Measurements from ENCODE around the gene RAB3GAP1. TPM values are rescaled to one million over a fixed set of nuclear protein-coding genes. Genes with fewer than 3 reads are reported as not detected.
"Not testable (repeated sequence)": the region's sequence is repeated elsewhere in the genome, so short reads cannot be mapped to it uniquely, and the experiment has no call there.

RAB3GAP1 gene
- total RNA-seq, 4 donors from 2014 or later: 40.8 to 56.2 (median 47.3) TPM

DNA sequence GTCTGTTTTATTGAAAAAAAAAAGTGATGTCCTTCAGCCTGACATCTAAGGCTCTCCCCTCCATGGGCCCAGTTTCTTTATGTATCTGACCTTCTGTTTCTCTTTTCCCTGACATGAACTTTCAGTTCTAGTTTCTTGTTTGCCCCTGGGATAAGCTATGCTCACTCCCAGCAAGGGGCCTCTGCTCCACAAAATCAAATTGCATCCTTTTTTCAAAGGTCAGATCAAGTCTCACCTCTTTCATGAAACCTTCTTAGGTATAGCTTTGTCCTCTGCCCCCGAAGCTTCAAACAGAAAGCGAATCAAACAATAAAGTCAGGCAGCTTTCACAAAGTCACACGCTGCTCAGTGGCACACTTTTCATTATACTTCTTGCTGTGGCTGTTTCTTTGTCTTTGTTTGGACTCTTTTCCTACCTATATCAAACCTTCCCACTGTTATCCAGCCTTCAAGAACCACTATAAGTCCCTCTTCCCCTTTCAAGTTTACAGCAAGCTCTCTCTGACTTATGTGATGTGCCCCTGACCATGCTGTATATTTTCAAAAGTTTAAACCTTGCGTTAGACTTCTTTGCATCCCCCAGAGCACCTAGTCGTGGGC, 28.1 kb upstream of the RAB3GAP1 start:
- TF ChIP-seq EP300 (IDR thresholded peaks at IDR 0.05) (no peak), POLR2A (IDR thresholded peaks at IDR 0.05) (no peak)
- TF ChIP-seq, protein P1, sequence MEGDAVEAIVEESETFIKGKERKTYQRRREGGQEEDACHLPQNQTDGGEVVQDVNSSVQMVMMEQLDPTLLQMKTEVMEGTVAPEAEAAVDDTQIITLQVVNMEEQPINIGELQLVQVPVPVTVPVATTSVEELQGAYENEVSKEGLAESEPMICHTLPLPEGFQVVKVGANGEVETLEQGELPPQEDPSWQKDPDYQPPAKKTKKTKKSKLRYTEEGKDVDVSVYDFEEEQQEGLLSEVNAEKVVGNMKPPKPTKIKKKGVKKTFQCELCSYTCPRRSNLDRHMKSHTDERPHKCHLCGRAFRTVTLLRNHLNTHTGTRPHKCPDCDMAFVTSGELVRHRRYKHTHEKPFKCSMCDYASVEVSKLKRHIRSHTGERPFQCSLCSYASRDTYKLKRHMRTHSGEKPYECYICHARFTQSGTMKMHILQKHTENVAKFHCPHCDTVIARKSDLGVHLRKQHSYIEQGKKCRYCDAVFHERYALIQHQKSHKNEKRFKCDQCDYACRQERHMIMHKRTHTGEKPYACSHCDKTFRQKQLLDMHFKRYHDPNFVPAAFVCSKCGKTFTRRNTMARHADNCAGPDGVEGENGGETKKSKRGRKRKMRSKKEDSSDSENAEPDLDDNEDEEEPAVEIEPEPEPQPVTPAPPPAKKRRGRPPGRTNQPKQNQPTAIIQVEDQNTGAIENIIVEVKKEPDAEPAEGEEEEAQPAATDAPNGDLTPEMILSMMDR (IDR thresholded peaks at IDR 0.05): no peak
- H3K4me1 ChIP-seq: no peaks in the 10 kb centered on the region
- no peak overlapping the region for H3K4me3 ChIP-seq
- DNase-seq (ENCODE audit: low spot score in 2 of 2): no peak
- no peaks in the 10 kb centered on the region for H3K27me3 ChIP-seq
- no peaks in the 10 kb centered on the region for H3K9me3 ChIP-seq
- H3K27ac ChIP-seq: no peak overlapping the region
- WGBS, 2 donors: 78 to 90% methylated on average over 5 of the region's 5 CpGs
- no peaks in the 10 kb centered on the region for H3K36me3 ChIP-seq

DNA sequence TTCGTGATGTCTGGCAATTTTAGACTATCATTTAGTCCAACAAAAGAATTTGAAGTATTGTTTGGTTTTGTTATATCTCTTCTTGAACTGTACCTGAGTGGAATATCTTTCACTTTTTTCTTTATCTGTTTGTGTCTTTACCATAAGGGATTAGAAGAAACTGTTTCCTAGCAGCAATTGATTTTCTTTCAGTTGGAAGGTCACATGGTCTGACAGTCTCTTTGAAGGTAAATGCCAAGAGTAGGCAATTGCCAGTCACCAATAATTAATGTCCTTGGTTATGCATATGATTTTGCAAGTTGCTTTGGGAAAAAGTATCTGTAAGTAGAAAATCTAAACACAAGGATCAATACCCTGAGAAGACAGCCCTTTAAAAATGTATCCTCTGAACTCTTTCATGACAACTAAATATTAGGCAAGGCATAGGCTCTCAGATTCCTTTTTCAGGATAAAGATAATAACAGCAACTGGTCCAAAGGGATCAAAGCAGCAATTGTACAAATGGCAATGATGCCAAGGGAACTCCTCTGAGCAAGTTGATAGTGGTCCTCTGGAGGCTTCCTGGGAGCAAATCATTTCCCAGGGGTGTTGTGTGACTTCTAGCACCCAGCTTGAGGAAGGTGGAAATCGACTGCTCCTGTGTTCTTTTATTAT, 22.5 kb upstream of the RAB3GAP1 start:
- Histone ChIP-seq H3K4me1 (no peaks in the 10 kb centered on the region), H3K4me3 (no peak overlapping the region), H3K9me3 (no peaks in the 10 kb centered on the region), H3K27me3 (no peaks in the 10 kb centered on the region), H3K36me3 (no peaks in the 10 kb centered on the region), H3K27ac (no peak overlapping the region)
- DNase-seq (ENCODE audit: low spot score in 2 of 2): no peak
- WGBS, 2 donors: 70 to 71% methylated on average over 2 of the region's 2 CpGs
- TF ChIP-seq EP300 (IDR thresholded peaks at IDR 0.05): no peak
- TF ChIP-seq, protein P1 (IDR thresholded peaks at IDR 0.05): no peak
- no peak for TF ChIP-seq POLR2A (IDR thresholded peaks at IDR 0.05)

DNA sequence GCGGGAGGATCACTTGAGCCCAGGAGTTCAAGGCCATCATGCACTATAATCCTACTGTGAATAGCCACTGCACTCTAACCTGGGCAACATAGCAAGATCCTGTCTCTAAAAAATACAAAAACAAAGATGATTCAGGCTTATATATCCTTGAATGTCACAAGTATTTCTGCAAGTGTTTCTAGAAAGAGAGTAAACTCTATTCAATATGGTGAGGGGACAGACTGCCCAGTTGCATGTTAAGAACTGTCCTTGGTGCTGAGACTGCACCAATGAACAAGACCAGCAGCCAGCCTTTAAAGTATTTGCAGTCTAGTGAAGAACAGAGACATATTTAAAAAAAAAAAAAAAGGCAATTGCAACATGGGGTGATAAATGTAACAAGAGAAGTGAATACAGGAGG, 21.3 kb upstream of the RAB3GAP1 start:
- H3K4me3 ChIP-seq: no peak overlapping the region
- no peaks in the 10 kb centered on the region for H3K4me1 ChIP-seq
- no peaks in the 10 kb centered on the region for H3K36me3 ChIP-seq
- H3K9me3 ChIP-seq: no peaks in the 10 kb centered on the region
- TF ChIP-seq EP300 (IDR thresholded peaks at IDR 0.05): no peak
- no peak for TF ChIP-seq POLR2A (IDR thresholded peaks at IDR 0.05)
- TF ChIP-seq, protein P1 (IDR thresholded peaks at IDR 0.05): no peak
- WGBS, 2 donors: 96% methylated on average over 1 of the region's 1 CpG
- no peak overlapping the region for H3K27ac ChIP-seq
- H3K27me3 ChIP-seq: no peaks in the 10 kb centered on the region
- DNase-seq (ENCODE audit: low spot score in 2 of 2): no peak

DNA sequence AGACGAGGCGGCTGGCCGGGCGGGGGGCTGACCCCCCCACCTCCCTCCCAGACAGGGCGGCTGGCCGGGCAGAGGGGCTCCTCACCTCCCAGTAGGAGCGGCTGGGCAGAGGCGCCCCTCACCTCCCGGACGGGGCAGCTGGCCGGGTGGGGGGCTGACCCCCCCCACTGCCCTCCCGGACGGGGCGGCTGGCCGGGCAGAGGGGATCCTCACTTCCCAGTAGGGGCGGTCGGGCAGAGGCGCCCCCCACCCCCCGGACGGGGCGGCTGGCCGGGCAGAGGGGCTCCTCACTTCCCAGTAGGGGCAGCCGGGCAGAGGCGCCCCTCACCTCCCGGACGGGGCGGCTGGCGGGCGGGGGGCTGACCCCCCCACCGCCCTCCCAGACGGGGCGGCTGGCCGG, 18.9 kb upstream of the RAB3GAP1 start:
- WGBS, 2 donors: no CpG with 5 or more reads among the region's 33 CpGs
- not testable (repeated sequence) for H3K4me1 ChIP-seq; H3K36me3 ChIP-seq; H3K27ac ChIP-seq; H3K4me3 ChIP-seq; H3K27me3 ChIP-seq; DNase-seq (ENCODE audit: low spot score in 2 of 2); H3K9me3 ChIP-seq

DNA sequence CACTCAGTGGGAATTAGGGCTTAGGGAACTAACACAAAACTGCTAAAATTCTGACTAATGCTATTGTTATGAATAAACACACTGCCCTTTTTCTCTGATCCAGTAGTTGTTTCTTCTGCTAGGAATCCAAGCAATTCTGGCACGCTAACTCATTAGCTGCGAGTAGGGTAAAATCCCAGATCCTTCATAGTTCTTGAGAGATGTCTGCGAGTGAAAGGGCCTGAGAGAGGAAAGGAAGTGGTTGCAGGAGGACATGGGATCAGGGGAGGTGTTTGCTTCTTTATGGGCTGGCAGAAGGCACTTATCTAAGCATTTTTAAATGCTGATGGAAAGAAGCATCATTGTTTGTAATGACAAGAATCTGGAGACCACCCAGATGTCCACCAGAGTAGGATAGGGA, 14.3 kb upstream of the RAB3GAP1 start:
- Histone ChIP-seq H3K4me1 (no peaks in the 10 kb centered on the region), H3K27me3 (no peaks in the 10 kb centered on the region), H3K27ac (no peak overlapping the region), H3K9me3 (no peaks in the 10 kb centered on the region), H3K4me3 (no peak overlapping the region), H3K36me3 (no peaks in the 10 kb centered on the region)
- TF ChIP-seq EP300 (IDR thresholded peaks at IDR 0.05): no peak
- TF ChIP-seq, protein P1 (IDR thresholded peaks at IDR 0.05): no peak
- no peak for TF ChIP-seq POLR2A (IDR thresholded peaks at IDR 0.05)
- no peak for DNase-seq (ENCODE audit: low spot score in 2 of 2)
- WGBS, 2 donors: 57 to 75% methylated on average over 3 of the region's 3 CpGs

Measured in tibial nerve (tissue), 4 donors.